Coronary artery (tissue), 2 donors: ENCODE results near the gene PTER.

Experiments used
- DNase-seq: peaks from one replicate; pipeline ENCODE4 v3.0.0-alpha.2; 2017; ENCODE audit warnings: low spot score
- H3K27ac ChIP-seq, 2 donors: fragments of 200-600 bp; sonication (generic); one replicate each; pipeline ENCODE4 v1.5.1; 2016 to 2019
- H3K4me3 ChIP-seq: fragments of 200-600 bp; sonication (generic); 2 replicates; pipeline ENCODE4 v1.5.1; 2016; ENCODE audit warnings: mild to moderate bottlenecking, moderate library complexity
- TF ChIP-seq, protein P1 (sequence below): fragments of 200-600 bp; sonication (generic); IDR thresholded peaks from one replicate; pipeline ENCODE4 v1.5.1; 2019; ENCODE audit warnings: antibody characterized with exemption

The PTER gene

DNA sequence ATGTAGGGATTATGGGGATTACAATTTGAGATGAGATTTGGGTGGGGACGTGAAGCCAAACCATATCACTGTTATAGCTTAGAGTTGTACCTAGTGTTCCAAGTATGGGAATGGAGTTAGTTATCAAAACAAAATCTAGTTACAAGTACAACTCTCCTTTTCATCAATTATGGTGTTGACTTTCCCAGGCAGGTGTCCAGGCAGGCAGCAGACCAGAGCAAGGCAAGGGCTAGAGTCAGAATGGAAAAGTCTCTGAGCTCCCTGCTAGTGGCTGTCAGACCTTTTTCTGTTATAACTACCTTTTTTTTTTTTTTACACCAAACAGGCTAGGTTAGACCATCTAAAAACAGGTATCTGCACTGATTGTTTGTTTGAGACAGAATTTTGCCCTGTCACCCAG lies 29.2 kb downstream of the PTER start:
- no peak for DNase-seq
- TF ChIP-seq, protein P1, sequence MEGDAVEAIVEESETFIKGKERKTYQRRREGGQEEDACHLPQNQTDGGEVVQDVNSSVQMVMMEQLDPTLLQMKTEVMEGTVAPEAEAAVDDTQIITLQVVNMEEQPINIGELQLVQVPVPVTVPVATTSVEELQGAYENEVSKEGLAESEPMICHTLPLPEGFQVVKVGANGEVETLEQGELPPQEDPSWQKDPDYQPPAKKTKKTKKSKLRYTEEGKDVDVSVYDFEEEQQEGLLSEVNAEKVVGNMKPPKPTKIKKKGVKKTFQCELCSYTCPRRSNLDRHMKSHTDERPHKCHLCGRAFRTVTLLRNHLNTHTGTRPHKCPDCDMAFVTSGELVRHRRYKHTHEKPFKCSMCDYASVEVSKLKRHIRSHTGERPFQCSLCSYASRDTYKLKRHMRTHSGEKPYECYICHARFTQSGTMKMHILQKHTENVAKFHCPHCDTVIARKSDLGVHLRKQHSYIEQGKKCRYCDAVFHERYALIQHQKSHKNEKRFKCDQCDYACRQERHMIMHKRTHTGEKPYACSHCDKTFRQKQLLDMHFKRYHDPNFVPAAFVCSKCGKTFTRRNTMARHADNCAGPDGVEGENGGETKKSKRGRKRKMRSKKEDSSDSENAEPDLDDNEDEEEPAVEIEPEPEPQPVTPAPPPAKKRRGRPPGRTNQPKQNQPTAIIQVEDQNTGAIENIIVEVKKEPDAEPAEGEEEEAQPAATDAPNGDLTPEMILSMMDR, result no peak
- Histone ChIP-seq H3K4me3 (no peak overlapping the region), H3K27ac (no peak overlapping the region)

DNA sequence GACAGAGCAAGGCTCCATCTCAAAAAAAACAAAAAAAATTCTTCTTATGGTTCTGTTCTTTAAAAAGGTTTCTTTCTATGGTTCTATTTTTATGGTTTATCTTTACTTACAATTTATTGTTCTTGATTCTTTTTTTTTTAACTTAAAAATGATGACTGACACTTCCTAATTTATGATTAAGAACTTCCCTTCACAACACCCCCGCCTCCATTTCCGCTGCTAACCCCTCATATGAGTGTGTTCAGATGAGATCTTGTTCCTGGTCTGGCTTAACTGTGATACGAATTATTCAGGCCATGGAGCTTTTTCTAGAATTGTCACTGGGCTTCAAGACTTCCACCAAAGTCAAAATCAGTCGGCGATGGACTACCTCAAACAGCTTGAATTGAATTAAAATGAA lies 33.9 kb downstream of the PTER start:
- Histone ChIP-seq H3K4me3 (no peak overlapping the region), H3K27ac (no peak overlapping the region)
- TF ChIP-seq, protein P1, result no peak
- no peak for DNase-seq

DNA sequence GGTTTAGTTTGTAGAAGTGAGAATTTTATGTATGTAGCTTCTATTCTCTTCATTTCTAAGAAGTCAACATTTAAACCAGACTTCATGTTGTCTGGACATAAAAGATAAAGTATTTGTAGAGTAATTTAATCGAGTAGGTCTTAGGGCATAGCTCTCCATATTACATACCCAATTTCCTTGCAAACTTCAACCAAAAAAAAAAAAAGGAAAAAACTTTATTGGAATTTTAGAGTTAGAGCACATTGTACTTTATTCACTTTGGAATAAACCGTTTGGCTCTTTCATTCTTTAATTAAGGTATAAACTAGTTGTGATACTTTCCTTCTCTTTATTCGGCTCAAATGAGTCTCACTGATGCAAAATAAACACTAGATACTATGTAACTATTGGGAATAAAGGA lies 36.0 kb downstream of the PTER start:
- no peak overlapping the region for H3K27ac ChIP-seq
- no peak overlapping the region for H3K4me3 ChIP-seq
- TF ChIP-seq, protein P1, result no peak
- DNase-seq, result no peak

DNA sequence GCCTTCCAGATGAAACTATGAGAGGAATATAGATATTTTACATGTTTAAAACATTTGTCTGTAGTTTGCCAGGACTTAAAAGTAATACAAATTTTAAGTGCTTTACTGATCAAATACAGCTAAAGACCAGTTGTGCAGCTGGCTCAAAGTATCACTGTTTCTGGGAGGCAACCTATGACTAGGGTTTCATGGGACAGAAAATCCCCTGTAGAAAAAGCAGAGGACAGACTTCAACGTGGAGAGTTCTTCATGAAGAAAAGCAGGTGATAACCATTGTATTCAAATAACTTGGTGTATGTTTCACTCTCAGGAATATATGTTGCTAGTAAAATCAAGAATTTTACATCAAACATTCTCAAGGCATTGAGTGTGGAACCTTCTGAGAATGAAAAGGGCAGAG lies 40.9 kb downstream of the PTER start:
- no peak overlapping the region for H3K27ac ChIP-seq
- TF ChIP-seq, protein P1, result no peak

DNA sequence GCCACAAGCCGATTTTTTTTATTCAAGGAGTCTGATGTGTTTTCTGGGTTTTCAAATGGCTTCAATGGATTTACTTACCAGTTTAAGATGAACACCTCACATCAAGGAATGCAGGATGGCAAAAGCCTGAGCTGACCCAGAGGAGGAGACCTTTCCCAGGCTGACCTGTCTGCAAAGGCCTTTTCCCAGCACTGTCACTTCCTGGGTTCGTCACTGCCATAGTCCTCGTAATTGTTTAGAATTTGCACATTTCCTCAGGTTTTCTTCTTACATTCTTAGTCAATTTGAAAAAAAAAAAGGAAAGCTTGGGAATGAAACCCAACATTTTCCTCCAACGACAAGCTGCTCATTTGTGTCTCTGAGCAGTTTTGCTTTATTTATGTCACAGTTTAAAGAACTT lies 42.0 kb downstream of the PTER start:
- TF ChIP-seq, protein P1, result no peak
- DNase-seq, result no peak
- H3K4me3 ChIP-seq, result no peak overlapping the region
- no peak overlapping the region for H3K27ac ChIP-seq

More for the DNA sequence above, 40.9 kb downstream of the PTER start:
- no peak for DNase-seq
- no peak overlapping the region for H3K4me3 ChIP-seq

DNA sequence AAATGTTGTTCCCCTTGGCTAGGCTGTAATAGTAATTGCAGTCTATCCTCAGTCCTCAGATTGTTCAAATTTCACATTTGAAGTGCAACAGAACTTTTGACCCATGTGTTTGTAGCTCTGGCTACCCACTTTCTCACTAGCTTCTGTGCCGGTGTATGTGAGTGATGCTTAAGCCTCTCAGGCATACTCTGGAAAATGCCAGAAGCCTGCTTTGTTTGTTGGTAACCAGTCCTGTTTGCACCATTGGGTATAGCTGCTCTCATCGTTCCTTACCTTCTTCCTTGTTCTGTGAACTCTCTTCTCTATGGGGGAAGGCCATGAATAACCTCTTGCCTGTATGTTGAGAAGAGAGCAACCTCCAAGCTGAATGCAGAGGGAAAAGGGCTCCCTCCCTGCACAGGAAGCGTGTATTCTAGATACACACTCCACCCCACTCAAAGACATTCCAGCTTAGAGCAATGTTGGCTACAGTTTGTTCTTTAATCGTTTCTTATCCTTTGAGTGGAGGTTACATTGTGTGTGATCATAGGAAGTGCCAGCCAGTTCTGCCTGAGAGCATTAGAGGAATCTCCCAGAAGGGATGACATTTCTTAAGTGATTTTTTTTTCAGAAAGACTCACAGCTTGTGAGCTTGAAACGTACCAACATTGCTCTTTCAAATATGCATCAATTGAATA lies 44.4 kb downstream of the PTER start:
- Histone ChIP-seq H3K27ac (no peak overlapping the region), H3K4me3 (no peak overlapping the region)
- DNase-seq, result no peak
- TF ChIP-seq, protein P1, result no peak

DNA sequence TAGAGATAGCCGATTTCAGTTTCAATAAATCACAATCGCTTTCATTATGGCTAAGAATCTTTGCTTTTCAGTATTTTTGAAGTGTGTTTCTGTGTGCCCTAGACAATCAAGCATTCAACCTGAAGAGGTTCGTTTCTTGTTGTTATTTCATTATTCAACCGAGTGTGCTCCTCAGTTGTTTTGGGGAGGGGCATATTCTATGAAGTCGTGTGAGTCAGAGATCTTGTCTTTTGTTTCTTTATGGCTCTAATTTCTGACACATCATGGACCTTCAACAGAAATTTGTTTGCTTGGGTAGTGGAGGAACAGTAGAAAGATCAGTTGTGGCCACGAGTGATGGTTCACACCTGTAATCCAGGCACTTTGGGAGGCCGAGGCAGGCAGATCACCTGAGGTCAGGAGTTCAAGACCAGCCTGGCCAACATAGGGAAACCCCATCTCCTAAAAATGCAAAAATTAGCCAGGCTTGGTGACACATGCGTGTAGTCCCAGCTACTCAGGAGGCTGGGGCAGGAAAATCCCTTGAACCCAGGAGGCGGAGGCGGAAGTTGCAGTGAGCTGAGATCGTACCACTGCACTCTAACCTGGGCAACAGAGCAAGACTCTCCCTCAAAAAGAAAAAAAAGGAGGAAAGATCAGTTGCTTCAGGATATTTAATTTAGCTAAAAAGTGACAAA lies 46.6 kb downstream of the PTER start:
- no peak overlapping the region for H3K27ac ChIP-seq

More for the DNA sequence above, 46.6 kb downstream of the PTER start:
- H3K4me3 ChIP-seq, result no peak overlapping the region
- TF ChIP-seq, protein P1, result no peak
- DNase-seq, result no peak
